ENCODE results near the gene KIF1B.
A peak's percentile ranks its signal among the peaks of the same experiment; 100 is the strongest.
"Not testable (repeated sequence)": the region's sequence is repeated elsewhere in the genome, so short reads cannot be mapped to it uniquely, and the experiment has no call there.

KIF1B gene

GRCh38 chr1:10386761-10387676 is 176.6 kb downstream of the KIF1B start:
- no peak for DNase-seq (ENCODE audit: low read depth)

GRCh38 chr1:10387677-10388386 is 177.5 kb downstream of the KIF1B start:
- no peak for DNase-seq (ENCODE audit: low read depth)

- DNase-seq (ENCODE audit: low read depth) = no peak
Measured at GRCh38 chr1:10388387-10388715, 178.0 kb downstream of the KIF1B start.

- DNase-seq (ENCODE audit: low read depth) = no peak
Measured at GRCh38 chr1:10389271-10389973, 179.1 kb downstream of the KIF1B start.

GRCh38 chr1:10396870-10397269 is 186.5 kb downstream of the KIF1B start:
- no peak for DNase-seq (ENCODE audit: low read depth)

- no peak for DNase-seq (ENCODE audit: low read depth)
Measured at GRCh38 chr1:10398278-10398733, 187.9 kb downstream of the KIF1B start.

- peak; percentile 93 for DNase-seq (ENCODE audit: low read depth)
Measured at GRCh38 chr1:10398734-10399443, 188.5 kb downstream of the KIF1B start, which contains the start of gene PGD. Gene PGD, plus strand, starts transcription at chr1:10399064. Its CDS starts 54 bp downstream, at chr1:10399118.

GRCh38 chr1:10399444-10399941 is 189.1 kb downstream of the KIF1B start:
- DNase-seq (ENCODE audit: low read depth) = no peak

GRCh38 chr1:10400013-10400412 is 189.6 kb downstream of the KIF1B start:
- no peak for DNase-seq (ENCODE audit: low read depth)

GRCh38 chr1:10401281-10401680 is 190.9 kb downstream of the KIF1B start:
- no peak for DNase-seq (ENCODE audit: low read depth)

GRCh38 chr1:10402729-10403274 is 192.4 kb downstream of the KIF1B start:
- no peak for DNase-seq (ENCODE audit: low read depth)

- DNase-seq (ENCODE audit: low read depth) = no peak
Measured at GRCh38 chr1:10407201-10407600, 196.8 kb downstream of the KIF1B start.

- no peak for DNase-seq (ENCODE audit: low read depth)
Measured at GRCh38 chr1:10415211-10415930, 205.0 kb downstream of the KIF1B start.

- not testable (repeated sequence) for DNase-seq (ENCODE audit: low read depth)
Measured at GRCh38 chr1:10415967-10416366, 205.6 kb downstream of the KIF1B start.

GRCh38 chr1:10418741-10419140 is 208.4 kb downstream of the KIF1B start:
- not testable (repeated sequence) for DNase-seq (ENCODE audit: low read depth)

GRCh38 chr1:10419351-10419750 is 209.0 kb downstream of the KIF1B start:
- DNase-seq (ENCODE audit: low read depth) = no peak

- no peak for DNase-seq (ENCODE audit: low read depth)
Measured at GRCh38 chr1:10421637-10422036, 211.3 kb downstream of the KIF1B start.

- DNase-seq (ENCODE audit: low read depth) = no peak
Measured at GRCh38 chr1:10424034-10424433, 213.7 kb downstream of the KIF1B start.

- no peak for DNase-seq (ENCODE audit: low read depth)
Measured at GRCh38 chr1:10424651-10425050, 214.3 kb downstream of the KIF1B start.

- not testable (repeated sequence) for DNase-seq (ENCODE audit: low read depth)
Measured at GRCh38 chr1:10425826-10426534, 215.6 kb downstream of the KIF1B start.
